Stimulated activated CD4-positive, alpha-beta T cell treated with anti-CD3 and anti-CD28 coated beads, TNF-alpha, amount 100 ng/mL, for 24 hours (primary cell): ENCODE results near the gene ARSA.
"Not testable (repeated sequence)": the region's sequence is repeated elsewhere in the genome, so short reads cannot be mapped to it uniquely, and the experiment has no call there.

Source experiments
- DNase-seq, 3 experiments: peaks; one replicate each; pipeline ENCODE4 v3.0.0-alpha.2; 2020; ENCODE audit warnings: low read depth in 3 of 3

Gene ARSA

DNA sequence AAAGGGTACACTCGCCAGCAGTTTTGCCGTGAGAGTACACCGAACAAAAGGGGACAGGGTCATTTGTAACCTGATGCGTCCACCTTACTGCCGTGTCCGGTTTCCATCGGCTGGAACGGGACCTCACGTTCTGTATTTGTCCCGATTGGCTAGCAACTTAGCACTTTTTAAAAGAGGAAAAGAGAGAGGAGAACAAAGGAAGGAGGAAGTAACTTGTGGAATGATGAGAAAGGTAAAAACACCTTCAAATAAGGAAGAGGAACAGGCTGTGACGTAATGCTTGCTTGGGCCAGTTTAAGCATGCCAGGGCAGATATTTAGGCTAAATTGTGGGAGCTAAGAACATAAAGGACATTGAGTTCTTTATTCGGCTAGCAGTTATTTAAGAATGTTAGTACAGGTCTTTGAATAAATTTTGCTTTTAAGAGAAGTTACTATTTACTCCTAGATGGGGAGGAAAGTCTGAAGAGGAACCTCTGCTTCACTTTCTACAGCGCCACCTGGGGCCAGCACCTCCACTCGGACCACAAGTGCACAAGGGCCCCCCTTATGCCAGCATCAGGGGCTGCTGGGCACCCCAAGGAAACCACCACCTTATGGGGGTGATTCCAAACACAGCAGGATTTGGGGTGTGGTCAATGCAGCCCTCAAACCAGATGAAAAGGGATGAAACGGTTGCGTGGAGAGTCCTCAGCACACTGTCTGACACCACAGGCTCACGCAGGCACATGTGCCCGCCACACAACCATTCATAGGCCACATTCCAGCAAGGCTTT is 5.8 kb downstream of the ARSA start:
- DNase-seq = no peak

DNA sequence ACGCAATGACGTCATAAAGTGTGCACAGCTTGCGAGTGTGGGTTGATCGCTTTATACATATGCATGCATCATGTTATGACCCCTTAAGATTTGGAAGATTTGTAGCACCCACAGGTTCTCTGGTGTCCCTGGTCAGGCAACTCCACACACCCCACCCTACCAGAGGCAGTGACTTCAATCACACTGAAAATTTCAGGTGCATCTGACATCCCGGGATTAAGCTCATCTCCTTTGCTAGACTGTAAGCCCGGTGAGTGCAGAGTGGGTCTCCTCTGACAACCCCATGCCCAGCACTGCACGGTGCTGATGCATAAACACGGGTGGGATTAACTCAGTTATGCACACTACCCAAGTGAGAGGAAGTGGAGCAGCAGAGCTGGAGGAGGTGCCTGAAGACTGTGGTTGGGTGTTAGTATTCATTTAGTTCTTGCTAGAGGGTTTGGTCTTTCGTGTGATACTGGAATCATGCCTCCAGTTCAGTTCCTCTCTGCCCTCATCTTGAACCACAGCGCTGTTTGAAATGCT is 6.5 kb downstream of the ARSA start:
- DNase-seq = peak in 2 of 3 experiments; percentile 24 to 43

DNA sequence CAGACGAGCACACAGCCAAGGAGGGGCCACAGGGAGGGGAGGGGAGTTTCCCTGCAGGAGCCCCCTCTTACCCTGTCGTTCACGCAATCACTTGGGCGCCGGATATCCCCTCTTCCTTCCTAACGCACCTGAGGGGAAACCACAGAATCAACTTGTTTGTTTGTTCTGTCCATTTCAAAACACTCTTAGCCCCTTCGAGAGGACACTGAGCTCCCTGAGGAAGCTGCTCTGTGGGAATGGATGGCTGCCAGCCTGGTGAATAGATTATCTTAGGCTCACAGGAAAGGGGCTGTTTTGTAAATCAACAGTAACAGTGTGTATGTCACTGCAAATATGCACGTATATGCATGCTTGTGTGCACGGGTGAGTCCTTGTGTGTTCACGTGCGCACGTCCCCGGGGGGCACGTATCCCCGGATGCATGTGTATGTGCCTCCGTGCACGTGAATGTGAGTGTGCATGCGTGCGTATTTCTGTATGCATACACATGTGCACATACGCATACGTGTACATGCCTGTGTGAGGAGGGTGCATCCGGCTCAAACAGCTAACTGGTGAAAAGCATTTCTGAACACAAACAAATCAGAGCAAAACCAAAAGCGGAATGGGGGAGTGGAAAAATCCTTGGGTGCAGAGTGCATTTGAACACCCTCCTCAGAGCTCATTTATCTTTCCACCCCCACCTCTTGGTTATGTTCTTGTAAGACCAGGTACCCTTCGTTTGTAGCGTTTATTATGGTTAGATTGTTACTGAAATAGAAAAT is 7.2 kb downstream of the ARSA start:
- peak; percentile 31 to 67 (median 47) for DNase-seq

DNA sequence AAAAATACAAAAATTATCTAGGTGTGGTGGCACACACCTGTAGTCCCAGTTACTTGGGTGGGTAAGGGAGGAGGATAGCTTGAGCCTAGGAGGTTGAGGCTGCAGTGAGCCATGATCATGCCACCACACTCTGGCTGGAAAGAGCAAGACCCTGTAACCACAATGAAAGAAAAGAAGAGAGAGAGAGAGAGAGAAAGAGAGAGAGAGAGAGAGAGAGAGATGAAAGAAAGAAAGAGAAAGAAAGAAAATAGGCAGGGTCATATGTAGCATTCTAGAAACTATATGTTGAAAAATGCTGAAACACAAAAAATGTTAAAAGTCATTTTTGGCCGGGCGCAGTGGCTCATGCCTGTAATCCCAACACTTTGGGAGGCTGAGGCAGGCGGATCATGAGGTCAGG is 13.7 kb downstream of the ARSA start:
- DNase-seq = not testable (repeated sequence)

DNA sequence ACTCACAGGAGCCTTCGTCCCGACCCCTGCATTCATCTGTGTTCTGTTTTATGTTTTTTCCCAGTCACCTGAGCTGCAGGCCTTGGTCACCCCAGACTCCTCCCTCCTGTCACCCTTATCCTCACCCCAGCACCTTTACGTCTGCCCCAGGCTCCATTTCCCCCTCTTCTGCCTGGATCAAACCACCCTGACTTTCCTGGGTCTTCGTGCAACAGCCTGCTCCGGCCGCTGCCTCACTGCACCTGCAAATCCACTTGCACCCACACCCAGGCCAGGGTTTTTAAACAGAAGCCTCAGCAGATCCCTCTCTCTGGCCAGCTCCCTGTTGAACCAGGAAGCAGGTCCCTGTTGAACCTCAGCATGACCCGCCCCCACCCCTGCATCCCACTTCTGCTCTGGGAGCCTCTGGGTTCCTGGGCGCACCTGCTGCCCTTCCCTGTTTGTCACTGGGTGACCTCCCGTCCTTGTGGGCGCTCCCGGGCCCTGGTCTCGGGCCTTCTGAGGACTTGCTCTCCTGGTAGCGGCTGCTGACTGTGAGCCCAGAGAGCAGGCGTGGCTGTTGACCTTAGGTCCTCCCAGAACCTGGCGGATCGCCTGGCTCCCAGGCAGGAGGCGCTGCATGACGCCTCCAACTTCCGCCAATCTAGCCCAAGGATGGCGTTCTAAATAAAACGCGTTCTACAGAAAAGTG is 14.5 kb downstream of the ARSA start:
- DNase-seq = no peak

DNA sequence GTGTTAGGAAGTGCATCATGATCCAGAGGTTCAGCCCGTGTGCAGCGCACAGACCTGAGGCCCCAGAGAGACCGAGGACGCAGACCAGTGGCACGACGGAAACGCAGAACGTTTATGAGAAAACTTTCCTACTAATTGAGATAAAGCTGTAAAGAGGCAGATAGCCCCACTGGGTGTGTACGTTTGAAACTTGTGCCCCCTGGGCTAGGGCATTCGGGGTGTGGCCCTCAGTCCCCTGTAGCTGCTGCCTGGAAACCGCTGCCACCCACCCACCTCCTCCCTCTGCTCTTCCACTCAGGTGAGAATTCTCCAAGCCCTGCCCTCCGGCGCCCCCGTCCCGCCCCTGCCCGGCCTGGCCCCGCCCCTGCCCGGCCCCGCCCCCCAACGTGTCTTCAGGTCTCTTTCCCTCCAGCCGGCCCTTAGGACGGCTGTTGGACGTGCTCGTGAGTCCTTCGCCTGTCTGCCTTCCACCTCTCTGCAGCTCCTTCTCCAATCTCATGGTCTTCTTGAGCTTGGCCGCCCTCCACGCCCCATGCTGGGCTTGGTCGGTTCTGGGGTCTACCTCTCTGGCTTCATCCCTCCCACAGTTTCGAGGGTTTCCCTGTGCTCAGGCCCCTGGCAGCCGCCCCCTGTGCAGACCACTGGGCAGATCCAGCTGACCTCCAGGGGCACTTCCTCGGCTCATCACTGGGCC is 15.3 kb downstream of the ARSA start:
- DNase-seq = no peak

DNA sequence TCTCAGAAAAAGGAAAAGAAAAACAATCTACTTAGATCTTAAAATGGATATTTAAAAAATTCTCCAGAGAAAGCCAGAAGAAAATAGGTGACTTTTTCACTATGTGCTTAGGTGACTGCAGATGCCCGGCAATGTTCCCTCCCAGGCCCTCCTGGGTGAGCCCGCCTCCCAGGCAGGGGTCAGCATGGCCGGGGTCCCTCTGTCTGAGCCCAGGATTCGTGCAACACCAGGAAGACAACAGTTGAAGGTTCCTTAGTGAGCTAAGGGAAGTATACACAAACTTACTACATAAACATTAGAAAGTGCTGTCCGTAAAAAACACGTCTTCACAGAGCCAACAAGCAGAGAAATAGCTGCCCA is 15.8 kb downstream of the ARSA start:
- DNase-seq = no peak

DNA sequence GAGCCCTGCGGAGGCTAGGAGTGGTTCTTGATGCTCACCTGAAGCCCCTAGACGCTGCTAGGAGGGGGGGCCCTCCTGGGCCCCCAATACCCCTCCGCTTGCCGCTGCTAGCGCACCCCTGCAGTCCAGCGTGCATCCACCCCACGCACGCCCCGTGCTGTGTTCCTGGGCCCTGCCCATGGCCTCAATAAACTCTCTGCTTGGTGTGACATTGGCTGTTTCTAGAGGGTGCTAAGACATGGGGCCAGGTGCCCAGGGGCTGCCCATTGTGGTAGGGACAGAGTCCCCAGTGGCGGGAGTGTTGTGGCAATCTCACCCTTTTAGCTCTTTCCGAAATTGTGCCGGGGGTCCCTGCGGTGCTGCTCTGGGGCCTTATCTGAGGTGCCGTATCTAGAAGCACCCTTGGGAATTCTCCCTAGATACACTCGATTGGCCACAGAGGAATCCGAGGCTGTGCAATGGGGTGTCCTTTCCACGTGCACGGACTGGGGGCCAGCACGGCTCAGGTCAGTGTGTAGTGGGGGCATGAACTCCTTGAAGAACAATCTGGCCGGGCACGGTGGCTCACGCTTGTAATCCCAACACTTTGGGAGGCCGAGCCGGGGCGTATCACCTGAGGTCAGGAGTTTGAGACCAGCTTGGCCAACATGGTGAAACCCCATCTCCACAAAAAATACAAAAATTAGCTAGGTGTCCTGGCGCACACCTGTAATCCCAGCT is 16.5 kb downstream of the ARSA start:
- DNase-seq = no peak

DNA sequence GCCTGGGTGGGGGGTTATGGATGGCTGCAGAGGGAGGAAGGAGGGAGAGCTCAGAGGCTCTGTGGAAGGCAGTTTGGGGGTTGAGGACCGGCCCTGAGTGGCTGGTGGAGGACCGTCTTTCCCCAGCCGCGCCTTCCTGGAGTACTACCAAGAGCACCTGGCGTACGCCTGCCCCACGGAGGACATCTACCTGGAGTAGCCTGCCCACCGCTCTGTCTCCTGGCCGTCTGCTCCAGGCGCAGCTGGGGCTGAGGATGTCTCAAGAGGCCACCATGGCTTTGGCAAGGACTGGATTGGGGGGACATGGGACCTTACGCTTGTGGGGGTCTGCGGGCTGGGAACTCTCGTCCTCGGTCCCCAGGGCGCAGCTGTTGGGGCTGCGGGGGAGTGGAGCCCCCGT is 17.4 kb downstream of the ARSA start:
- no peak for DNase-seq

DNA sequence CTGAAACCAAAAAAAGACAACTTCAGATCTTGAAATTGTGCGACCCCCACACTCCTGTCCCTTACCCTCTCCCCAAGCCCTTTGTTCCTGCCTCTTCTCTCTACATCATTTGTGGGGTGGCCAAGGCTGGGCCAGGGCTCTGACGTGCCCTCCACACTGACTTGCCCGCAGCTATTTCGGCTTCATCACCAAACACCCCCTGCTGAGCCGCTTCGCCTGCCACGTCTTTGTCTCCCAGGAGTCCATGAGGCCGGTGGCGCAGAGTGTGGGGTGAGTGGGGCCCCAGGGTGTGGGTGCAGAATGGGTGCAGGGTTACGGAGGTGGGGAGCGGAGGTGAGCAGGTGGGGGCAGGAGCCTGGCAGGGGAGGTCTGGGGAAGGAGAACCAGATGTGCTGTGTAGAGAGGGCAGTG is 17.9 kb downstream of the ARSA start:
- no peak for DNase-seq

DNA sequence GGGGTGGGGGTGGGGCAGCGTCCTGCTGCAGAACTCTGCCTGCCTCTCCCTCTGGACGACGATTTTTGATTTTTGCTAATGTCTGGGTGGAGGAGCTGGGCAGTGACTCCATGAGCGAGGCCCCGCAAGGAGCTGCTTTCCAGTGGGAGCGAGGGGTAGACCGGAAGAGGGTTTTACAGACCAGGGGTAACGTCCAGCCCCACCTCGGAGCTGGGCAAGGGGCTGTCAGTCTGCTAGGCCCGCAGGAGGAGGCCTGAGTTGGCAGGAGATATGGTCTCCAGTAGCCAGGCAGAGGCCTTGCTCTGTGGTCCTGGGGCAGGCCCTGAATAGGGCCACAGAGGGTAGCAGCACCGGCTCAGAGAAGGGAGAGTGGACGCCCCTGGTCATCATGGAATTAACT is 18.4 kb downstream of the ARSA start:
- DNase-seq = no peak

DNA sequence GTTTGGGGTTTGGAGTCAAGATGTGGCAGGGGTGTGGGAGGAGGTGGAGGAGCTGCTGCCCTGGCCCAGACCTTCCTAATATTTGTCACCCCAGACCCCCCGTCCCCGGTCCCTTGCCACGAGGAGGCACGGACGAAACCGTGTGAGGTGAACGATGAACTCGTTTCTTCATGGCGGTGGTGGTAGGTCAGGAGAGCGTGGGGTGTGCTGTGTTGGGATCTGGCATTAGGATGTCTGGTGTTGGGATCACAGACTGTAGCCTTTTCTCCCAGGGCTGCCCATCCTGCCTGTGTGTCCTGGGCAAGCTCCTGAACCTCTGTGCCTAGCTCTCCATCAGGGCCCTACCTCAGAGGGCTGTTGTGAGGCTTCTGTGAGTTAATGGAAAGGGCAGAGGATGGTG is 19.0 kb downstream of the ARSA start:
- DNase-seq = no peak

DNA sequence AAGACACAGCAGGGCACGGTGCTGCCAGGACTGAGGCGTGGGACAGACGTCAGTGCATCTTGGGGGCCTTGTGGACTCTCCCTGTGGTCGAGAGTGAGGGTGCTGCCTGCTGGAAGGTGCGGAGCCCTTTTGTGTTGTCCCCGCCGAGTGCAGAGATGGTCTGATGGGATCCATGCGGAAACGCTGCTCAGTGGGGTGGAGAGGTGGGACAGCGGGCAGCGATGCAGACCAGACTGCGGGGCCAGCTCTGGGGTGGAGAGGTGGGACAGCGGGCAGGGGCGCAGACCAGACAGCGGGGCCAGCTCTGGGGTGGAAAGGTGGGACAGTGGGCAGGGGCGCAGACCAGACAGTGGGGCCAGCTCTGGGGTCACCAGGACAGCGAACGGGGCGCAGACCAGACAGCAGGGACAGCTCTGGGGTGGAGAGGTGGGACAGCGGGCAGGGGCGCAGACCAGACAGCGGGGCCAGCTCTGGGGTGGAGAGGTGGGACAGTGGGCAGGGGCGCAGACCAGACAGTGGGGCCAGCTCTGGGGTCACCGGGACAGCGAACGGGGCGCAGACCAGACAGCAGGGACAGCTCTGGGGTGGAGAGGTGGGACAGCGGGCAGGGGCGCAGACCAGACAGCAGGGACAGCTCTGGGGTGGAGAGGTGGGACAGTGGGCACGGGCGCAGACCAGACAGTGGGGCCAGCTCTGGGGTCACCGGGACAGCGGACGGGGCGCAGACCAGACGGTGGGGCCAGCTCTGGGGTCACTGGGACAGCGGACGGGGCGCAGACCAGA is 19.7 kb downstream of the ARSA start:
- not testable (repeated sequence) for DNase-seq

DNA sequence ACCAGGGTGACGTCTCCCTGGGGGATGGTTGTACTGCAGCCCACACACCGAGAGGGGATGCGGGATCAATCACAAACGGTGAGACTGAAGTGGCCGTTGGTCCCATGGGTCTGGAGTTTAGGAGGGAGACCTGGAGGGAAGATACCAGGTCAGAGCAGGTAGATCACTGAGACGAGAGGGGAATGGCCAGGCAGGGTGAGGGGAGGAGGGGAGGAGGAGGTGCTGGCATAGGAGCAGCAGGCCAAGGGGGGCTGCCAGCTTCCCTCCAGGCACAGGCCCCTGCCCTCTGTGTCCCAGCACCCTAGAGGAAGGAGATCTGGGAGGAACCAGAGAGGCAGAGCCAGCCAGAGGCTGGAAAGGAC is 20.3 kb downstream of the ARSA start:
- DNase-seq = no peak

DNA sequence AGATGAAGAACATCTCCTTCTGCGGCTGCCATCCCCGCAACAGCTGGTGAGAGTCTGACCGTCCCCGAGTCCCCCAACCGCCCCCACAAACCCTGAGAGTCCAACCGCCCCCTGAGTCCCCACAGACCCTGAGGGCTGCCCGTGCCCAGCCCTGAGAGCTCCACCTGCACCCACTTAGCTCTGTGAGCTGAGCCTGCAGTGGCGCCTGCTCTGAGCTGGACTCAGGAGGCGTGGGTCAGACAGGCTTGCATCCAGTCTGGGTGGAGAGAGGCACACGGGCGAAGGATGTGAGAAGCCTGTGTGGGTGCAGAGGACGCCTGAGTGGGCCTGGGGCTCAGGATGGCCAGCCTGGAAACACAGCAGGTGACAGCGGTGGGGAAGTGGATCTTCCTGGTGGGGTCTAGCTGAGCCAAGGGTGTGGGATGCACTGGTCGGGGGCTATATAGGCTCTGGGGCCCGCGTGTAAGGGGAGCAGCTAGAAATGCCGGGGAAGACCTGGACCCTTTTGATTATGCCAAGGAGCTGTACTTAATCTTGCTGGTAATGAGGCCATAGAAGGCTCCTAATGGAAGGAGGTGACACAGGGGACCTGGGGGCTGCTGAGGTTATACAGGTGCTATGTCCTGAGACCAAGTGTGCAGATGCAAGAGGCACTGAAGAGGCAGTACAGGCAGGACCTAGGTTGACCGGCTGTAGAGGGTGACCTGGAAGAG is 20.9 kb downstream of the ARSA start:
- DNase-seq = no peak

DNA sequence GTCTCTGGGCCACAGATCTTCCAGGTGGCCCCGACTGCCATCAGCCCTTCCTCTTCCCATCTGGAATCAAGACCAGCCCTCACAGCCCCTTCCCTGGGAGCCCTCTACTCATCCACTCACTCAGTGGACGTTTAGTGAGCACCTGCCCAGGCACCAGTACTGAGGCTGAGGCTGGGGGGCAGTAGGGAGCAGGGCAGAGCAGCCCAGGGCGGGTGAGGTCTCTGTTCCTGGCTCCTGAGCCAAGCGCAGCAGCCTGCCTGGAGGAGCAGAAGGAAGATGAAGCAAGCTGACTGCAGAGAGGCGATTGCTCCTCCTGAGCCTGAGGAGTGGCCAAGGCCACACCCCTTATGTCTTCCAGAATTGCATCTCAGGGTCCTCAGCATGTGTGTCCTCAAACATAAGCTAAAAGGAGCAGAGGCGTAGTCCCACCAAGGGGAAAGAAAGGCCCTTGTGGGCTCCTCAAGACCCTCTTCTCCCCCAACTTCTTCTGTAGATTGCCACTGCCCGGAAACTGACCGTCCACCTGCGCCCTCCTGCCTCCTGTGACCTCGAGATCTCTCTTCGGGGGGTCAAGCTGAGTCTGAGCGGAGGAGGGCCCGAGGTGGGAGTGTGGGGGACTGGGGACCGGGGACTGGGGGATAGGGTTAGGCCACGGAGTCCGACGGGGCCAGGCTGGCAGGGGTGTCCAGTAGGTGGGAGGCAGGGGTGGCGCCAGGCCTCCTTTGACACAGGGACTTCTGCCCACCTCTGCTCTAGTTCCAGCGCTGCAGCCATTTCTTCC is 21.6 kb downstream of the ARSA start:
- no peak for DNase-seq

DNA sequence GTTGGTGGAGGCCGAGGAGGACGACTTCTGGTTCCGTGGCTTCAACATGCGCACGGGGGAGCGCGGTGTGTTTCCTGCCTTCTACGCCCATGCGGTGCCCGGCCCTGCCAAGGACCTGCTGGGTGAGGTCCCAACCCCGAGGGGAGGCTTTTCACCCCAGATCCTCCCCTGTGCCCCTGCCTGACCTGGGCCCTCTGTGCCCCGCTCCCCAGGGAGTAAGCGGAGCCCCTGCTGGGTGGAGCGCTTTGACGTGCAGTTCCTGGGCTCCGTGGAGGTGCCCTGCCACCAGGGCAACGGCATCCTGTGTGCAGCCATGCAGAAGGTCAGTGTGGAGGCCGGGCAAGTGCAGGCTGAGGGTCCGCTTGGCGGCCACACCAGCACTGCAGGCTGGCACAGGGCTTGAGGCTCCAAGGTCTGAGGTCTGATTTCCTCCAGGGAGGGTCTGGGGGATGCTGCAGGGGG is 22.3 kb downstream of the ARSA start:
- DNase-seq = no peak

DNA sequence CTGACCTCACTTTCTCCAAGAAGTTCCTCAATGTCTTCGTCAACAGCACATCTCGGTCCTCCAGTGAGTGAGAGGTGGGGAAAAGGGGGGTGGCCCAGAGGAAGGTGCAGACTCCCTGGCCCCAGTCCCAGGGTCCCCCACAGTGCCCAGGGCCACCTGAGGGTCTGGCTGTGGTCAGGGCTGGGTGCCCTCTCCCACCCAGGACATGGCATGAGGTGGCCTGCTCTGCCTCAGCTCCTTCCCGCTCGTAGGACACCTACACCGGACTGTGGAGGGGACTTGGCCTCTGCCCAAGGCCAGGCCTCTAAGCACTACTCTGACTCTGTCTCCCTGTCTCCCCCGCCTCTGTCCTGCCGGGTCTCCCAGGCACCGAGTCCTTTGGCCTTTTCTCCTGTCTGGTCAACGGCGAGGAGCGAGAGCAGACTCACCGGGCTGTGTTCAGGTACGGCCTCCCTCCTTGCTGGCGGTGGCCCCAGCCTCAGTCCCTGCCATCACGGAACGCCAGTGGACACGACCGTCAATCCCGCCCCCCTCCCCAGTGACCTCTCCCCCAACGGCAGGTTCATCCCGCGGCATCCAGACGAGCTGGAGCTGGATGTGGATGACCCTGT is 22.8 kb downstream of the ARSA start:
- DNase-seq = no peak
